ENCODE data around the gene CIBAR2.

GRCh38 chr16:85092309-85092708 is 20.0 kb downstream of the CIBAR2 start:
- TF ChIP-seq EP300 (IDR thresholded peaks at IDR 0.05) = no peak
- TF ChIP-seq CTCF (IDR thresholded peaks at IDR 0.05) = no peak

Data from sigmoid colon (tissue), 4 donors.